Esophagus muscularis mucosa (tissue), 4 donors: ENCODE data around the gene FYB1. TPM values are rescaled to one million over a fixed set of nuclear protein-coding genes. Genes with fewer than 3 reads are reported as not detected.

Experiments used
- DNase-seq: peaks from one replicate; pipeline ENCODE4 v3.0.0-alpha.2; 2017; ENCODE audit errors: extremely low spot score
- H3K27ac ChIP-seq, 4 donors: fragments of 200-600 bp; sonication (generic); replicated peaks in 1 of 4; 1 replicate in 3 of 4; 2 replicates in 1 of 4; pipeline ENCODE4 v1.5.1; 2016 to 2019; ENCODE audit warnings: mild to moderate bottlenecking in 1 of 4
- H3K27me3 ChIP-seq, 4 donors: fragments of 200-600 bp; sonication (generic); one replicate each; pipeline versions ENCODE4 v1.5.1 to v1.6.0; 2016 to 2019
- H3K36me3 ChIP-seq, 4 donors: fragments of 200-600 bp; sonication (generic); one replicate each; pipeline ENCODE4 v1.5.1; 2016 to 2019
- H3K4me1 ChIP-seq, 4 donors: fragments of 200-600 bp; sonication (generic); one replicate each; pipeline ENCODE4 v1.5.1; 2016 to 2019
- H3K4me3 ChIP-seq, 4 donors: fragments of 200-600 bp; sonication (generic); 1 replicate in 2 of 4; 2 replicates in 2 of 4; pipeline ENCODE4 v1.5.1; 2016 to 2019; ENCODE audit warnings: mild to moderate bottlenecking in 4 of 4, moderate library complexity in 1 of 4
- H3K9me3 ChIP-seq, 4 donors: fragments of 200-600 bp; sonication (generic); 1 replicate in 3 of 4; 2 replicates in 1 of 4; pipeline ENCODE4 v1.5.1; 2016 to 2019
- EP300 ChIP-seq: sonication (generic); formaldehyde crosslinking; IDR thresholded peaks from one replicate; pipeline ENCODE4 v1.6.1; 2017; ENCODE audit warnings: antibody characterized with exemption
- POLR2A ChIP-seq: fragments of 450-650 bp; IDR thresholded peaks from one replicate; pipeline ENCODE4 v1.6.1; 2017; ENCODE audit warnings: antibody characterized with exemption, moderate library complexity, mild to moderate bottlenecking, low read depth
- POLR2AphosphoS5 ChIP-seq, 2 donors: sonication (generic); formaldehyde crosslinking; IDR thresholded peaks; one replicate each; pipeline ENCODE4 v1.6.1; 2017; ENCODE audit warnings: antibody characterized with exemption in 2 of 2
- WGBS: methylation state at CpG from one replicate; pipeline ENCODE4 v1.1.5; 2018; 5-methylcytosine and 5-hydroxymethylcytosine counted together
- intact Hi-C: fragments of 100-400 bp; cut with DNase I; formaldehyde crosslinking; loops from one replicate; pipeline ENCODE4 v1.15.1; 2023
- total RNA-seq, 4 donors: library from RNA; depleted of rRNA; stranded (reverse); fragments of >200 nt; gene quantifications; one replicate each; pipeline versions ENCODE4 v1.1.0 to v1.2.1, GENCODE V29; 2016
- TF ChIP-seq, protein P1 (sequence below), 3 experiments: fragments of 200-600 bp in 2 of 3; fragments of 450-650 bp in 1 of 3; sonication (generic) in 2 of 3; IDR thresholded peaks; one replicate each; pipeline ENCODE4 v1.5.1; 2017 to 2019; ENCODE audit warnings: antibody characterized with exemption in 3 of 3, mild to moderate bottlenecking in 2 of 3, moderate library complexity in 1 of 3

The FYB1 gene
- total RNA-seq, 4 donors from 2014 or later: 3.2 to 12.9 (median 3.9) TPM

DNA sequence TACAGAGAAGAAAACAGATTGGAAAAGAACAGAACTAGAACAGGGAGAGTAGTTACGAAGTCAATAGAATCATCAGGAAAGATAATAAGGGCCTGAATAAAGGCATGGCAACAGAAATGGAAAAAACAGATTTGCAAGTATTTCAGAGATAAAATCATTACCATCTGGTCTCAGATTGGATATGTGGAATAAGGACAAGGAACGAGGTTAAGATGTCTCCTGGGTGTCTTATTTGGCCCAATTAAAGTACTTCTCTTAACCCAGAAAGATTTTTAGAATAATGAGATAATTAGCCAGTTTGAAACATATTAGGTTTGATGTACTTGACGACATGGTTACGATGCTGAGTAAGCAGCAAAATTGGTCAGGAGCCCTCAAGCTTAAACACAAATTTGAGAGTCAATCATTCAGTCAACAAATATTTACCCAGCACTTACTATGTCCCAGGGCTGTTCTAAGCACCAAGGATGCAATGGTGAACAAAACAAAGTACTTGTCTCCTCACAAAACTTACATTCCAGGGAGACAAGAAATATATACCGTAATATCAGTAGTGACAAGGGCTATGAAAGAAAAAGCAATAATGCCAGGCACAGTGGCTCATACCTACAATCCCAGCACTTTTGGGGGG lies 163.5 kb downstream of the FYB1 start:
- Histone ChIP-seq H3K4me3 (no peak overlapping the region), H3K27me3 (no peaks in the 10 kb centered on the region), H3K9me3 (no peaks in the 10 kb centered on the region), H3K4me1 (peaks cover 25 to 45% (median 37%) of the 10 kb centered on the region in 4 donors), H3K27ac (no peak overlapping the region), H3K36me3 (peaks cover 0 to 3% (median 0%) of the 10 kb centered on the region in 4 donors)
- TF ChIP-seq POLR2AphosphoS5 (IDR thresholded peaks at IDR 0.05) (no peak), EP300 (no peak), POLR2A (no peak)
- TF ChIP-seq, protein P1, sequence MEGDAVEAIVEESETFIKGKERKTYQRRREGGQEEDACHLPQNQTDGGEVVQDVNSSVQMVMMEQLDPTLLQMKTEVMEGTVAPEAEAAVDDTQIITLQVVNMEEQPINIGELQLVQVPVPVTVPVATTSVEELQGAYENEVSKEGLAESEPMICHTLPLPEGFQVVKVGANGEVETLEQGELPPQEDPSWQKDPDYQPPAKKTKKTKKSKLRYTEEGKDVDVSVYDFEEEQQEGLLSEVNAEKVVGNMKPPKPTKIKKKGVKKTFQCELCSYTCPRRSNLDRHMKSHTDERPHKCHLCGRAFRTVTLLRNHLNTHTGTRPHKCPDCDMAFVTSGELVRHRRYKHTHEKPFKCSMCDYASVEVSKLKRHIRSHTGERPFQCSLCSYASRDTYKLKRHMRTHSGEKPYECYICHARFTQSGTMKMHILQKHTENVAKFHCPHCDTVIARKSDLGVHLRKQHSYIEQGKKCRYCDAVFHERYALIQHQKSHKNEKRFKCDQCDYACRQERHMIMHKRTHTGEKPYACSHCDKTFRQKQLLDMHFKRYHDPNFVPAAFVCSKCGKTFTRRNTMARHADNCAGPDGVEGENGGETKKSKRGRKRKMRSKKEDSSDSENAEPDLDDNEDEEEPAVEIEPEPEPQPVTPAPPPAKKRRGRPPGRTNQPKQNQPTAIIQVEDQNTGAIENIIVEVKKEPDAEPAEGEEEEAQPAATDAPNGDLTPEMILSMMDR (IDR thresholded peaks at IDR 0.05): no peak
- intact Hi-C loops: no loop called here
- WGBS: 84% methylated on average over 5 of the region's 5 CpGs
- no peak for DNase-seq

Other genes with a start within 250 kb of the FYB1 start
- gene RICTOR, start 145.2 kb downstream of the FYB1 start, total RNA-seq: 10 to 100 TPM; 22.5 to 34.1 (median 26.1) TPM
- not detected for gene C9, start 144.9 kb upstream of the FYB1 start, total RNA-seq
- gene DAB2, start 205.4 kb upstream of the FYB1 start, total RNA-seq: 10 to 100 TPM; 48.7 to 84.3 (median 55.1) TPM